Astrocyte (in vitro differentiated cells and primary cell): ENCODE data around the gene SELL.

Experiments used
- CTCF ChIP-seq: IDR thresholded peaks from 2 replicates; pipeline ENCODE4 v1.5.1; 2011; ENCODE audit warnings: low read depth, mild to moderate bottlenecking, inconsistent platforms, low read length, moderate library complexity; ENCODE audit not compliant: insufficient read depth
- EZH2 ChIP-seq: IDR thresholded peaks from 2 replicates; pipeline ENCODE4 v1.6.1; 2012; ENCODE audit warnings: mild to moderate bottlenecking, low read length, inconsistent platforms; ENCODE audit not compliant: insufficient read depth

GRCh38 chr1:169759038-169759437 lies 47.6 kb upstream of the SELL start:
- TF ChIP-seq CTCF (no peak), EZH2 (no peak)
